Stimulated activated CD4-positive, alpha-beta T cell treated with anti-CD3 and anti-CD28 coated beads, Interleukin-4, amount 100 ng/mL, for 24 hours (primary cell): ENCODE measurements around the gene PLA2G2D.
"Not testable (repeated sequence)": the region's sequence is repeated elsewhere in the genome, so short reads cannot be mapped to it uniquely, and the experiment has no call there.

ENCODE experiments used
- DNase-seq: peaks from one replicate; pipeline ENCODE4 v3.0.0-alpha.2; 2020

Gene PLA2G2D

DNA sequence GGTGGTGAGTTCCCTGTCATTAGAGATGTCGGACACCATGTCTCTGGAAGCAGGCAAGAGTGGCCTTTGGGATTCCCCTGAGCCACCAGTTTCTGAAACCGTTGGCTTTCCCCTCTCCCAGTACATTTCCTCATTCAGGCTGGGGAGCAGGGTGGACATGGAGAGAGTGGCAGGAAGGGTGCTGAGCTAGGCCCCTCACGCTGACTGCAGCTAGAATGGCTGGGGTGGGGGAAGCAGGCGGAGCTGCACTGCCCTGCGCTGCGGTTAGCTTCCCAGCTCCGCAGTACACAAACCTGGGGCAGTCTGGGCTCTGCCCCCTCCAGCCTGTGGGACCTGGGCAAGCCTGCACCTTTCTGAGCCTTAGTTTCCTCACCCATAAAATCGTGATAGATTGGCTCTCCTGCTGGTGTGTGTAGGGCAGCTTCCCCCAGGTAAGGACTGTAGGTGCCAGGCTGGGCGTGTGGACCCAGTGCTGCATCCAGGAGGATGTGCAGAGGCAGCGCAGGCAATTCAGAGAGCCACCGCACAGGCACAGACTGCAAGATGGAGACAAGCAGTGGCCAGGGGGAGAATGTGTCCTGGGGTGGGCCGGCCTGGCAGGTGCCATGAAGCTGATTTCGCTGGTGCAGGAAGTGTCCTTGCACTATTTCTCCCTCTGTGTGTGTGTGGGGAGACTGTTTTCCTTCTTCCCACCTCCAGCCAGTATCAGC lies 22.8 kb upstream of the PLA2G2D start:
- DNase-seq: no peak

DNA sequence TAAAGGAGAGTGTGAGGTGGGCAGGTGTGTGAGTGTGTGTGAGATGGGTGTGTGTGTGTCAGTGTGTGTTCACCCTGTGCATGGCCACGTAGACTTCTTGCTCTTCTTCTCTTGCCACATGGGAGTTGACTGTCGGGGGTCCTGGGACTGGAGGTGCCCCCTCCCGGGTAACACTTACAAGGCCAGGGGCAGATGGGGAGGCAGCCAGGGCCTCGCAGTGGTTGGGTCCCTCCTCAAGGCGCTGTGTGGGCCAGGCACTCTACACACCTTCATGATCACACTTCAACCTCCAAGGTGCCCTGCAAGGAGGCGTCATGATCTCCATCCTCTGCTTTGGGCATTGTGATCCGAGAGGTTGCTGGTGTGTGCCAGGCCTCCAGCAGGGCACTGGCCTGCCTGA lies 22.1 kb upstream of the PLA2G2D start:
- no peak for DNase-seq

DNA sequence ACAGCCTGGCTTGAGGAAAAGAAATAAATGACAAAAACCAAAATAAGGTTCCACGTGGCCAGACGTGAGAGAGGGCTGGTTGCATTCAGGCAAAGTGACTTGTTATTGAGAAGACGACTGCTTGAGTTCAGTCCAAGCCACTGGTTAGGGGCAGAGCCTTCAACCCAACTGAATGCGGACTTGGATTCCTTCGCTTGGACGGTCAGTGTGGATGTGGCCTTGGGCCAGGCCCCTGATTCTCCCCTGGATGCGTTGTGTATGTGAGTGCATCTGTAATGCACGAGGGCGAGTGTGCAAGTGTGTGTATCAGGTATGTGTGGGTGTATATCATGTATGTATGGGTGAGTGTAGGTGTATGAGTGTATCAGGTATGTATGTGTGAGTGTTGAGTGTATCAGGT lies 21.7 kb upstream of the PLA2G2D start:
- DNase-seq: no peak

DNA sequence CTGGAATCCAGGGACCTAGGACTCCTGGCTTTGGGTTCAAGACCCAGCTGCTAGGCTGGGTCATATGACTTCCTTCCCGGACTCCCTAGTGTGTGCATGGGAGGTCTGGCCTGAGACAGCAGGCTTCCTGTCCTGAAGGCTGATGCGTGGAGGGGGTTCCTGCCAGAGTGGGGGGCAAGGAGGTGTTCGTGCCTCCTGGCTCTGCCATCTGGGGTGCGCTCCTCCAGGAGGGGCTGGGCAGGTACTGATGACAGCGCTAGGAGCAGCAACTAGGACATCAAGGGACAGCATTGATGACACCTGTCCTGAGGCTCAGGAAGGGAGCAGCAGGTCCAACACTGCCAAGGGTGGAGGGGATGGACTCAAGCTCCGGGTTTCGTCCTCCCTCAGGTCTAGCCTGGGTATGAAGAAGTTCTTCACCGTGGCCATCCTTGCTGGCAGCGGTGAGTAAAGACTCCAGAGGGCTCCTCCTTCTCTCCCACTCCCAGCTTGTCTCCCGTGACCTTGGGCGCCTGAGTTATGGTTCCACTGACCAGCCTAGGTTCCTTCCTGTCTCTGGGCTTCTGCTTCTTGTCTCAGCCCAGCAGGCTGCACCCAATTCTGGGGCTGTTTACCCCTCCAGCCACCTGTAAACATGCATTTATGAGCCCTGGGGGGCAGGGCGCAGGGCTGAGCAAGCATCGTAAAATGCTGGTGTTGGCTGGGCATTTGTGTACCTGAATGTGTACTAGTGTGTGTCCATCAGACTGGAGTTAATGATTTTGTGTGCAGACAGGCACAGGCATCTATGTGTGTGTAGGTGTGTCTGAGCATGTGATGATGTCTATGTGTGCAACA lies 20.7 kb upstream of the PLA2G2D start:
- no peak for DNase-seq

DNA sequence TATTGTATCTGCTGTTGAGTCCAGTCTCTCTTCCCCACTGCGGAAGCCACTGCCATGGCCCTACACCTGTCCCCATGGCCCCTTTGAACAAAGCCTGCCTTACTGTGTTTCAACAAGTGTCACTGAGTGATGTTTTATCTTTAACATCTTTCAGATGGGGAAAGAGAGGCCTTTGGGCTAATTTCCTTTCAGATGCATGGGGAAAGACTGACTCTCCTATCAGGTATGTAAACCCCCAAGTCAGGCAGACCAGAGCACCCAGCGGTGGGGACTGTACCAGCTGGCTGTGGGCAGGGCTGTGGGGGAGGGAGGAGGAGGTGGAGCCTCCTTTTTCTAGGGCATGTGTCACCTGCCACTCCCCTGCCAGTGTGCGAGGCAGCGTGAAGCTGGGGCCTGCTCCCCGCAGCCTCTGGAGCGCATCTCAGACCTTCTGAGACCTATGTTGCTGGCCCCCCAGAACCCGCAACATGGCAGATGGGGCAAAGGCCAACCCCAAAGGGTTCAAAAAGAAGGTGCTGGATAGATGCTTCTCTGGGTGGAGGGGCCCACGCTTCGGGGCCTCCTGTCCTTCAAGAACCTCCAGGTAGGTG lies 19.7 kb upstream of the PLA2G2D start, which contains the start of gene PLA2G2F:
Gene PLA2G2F (plus strand): TSS at position 363 of the 590 bp plus-strand sequence. CDS start 105 bp downstream, at position 468.
- no peak for DNase-seq

DNA sequence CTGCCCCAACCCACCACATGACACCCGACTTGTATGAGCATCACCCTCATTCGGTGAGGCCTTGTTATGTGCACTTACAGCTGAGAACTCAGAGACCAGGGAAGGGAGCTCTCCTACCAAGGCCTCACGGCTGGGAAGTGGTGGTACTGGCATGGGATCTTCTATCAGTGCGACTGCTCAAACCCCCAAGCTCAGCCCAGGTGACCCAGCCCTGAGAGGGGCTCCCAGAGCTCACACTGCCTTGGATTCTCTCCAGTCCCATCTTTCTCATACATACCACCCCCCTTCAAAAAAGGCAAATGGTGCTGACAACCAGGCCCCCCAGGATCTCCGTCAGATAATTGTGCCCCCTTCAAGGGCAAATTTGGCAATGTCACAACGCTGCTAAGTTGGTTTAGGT lies 19.0 kb upstream of the PLA2G2D start:
- no peak for DNase-seq

DNA sequence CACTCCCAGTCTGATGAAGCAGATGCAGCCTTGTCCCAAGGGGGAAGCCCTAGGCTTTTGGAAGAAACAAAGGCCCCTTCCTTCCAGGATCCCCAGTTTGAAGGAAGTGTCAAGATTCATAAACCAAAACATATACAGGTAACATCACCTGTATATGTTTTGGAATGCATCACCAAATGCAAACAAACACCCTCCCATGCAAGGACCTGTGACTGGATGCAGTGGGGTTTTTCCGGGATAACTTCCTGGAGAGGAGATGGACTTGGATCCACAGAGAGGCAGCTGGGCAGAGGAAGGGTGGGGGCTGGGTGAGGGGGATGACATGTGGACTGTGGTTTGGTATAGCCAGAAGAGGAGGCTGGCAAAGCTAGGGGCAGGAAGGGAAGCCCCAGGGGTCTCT lies 18.3 kb upstream of the PLA2G2D start:
- DNase-seq: no peak

DNA sequence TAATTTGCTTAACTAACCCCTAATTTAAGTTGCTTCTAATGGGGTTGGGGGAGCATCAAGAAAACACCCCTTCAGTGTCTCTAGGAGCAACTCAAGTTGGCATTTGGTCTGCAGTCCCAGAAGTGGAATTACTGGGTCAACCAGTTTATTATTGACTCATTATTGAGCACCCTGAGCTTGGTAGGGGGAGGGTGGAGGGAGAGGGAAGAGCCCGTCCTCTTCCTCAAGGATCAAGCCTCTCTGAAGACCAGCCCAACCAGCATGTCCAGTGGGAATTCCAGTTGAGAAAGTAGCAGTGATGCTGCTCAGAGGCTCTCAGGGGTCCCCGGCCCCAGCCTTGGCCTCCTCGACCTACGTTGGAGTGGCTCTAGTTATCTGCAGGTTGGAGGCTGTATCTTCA lies 17.7 kb upstream of the PLA2G2D start:
- no peak for DNase-seq

DNA sequence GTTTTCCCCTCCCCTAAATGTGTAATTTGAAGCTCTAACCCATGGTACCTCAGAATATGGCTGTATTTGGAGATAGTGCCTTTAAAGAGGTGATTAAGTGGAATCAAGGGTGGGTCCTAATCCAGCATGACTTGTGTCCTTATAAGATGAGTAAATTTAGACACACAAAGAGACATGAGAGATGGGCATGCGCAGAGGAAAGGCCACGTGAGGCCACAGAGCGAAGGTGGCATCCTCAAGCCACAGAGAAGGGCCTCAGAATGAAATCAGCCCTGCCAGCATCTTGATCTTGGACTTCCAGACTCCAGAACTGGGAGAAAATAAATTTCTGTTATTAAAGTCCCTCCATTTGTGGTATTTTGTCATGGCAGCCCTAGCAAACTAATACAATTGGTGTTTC lies 16.9 kb upstream of the PLA2G2D start:
- DNase-seq: no peak

DNA sequence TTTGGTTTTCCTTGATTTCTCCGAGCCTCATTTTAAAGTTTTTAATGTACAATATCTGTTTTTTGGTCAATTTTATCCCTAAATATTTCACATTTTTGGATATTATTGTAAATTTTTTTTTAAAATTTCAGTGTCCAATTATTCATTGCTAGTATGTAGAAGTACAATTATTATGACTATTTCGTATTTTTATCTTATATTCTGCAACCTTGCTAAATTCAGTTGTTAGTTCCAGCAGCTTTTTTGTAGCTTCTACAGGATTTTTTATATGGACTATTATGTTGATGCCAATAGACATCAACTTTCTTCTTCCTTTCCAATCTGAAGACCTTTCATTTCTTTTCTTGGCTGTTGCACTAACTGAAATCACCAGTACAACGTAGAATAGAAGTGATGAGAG lies 15.7 kb upstream of the PLA2G2D start:
- no peak for DNase-seq

DNA sequence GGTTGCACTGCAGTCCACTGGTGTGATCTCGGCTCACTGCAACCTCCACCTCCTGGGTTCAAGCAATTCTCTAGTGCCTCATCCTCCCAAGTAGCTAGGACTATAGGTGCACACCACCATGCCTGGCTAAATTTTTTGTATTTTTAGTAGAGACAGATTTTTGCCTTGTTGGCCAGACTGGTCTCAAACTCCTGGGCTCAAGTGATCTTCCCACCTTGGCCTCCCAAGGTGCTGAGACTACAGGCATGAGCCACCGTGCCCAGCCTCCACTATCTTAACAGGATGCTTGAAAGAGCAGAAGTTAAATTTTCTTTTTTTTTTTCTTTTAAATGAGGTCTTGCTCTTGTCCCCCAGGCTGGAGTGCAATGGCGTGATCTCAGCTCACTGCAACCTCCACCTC lies 11.2 kb upstream of the PLA2G2D start:
- DNase-seq: not testable (repeated sequence)

DNA sequence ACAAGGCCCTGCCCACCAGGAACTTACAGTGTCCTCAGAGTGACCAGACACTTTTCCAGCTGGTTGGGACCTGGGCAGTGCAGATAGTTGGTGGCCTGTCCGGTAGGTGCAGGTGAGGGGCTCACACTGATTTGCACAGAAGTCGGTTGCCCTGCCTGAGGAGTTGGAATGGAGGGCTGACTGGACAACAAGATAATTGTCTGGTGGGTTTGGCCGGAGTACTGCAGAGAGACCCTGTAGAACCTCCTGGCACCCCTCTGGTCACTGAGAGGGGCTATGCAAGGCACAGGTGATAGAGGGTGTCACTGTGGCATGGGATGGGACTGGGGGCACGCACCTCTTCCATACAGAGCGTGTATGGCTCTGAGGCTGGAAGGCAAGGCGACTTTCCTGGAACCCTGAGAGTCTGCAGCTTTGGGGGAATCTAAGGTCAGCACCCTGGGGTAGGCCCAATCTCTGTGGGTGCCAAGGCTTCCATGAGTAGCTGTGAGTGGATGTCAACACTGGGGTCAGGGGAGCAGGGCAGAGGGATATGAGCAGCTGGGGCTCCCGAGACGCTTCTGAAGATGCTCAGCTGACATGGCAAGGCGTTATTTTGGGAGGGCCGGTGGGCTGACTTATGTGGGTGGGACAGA lies 7.6 kb upstream of the PLA2G2D start:
- no peak for DNase-seq

DNA sequence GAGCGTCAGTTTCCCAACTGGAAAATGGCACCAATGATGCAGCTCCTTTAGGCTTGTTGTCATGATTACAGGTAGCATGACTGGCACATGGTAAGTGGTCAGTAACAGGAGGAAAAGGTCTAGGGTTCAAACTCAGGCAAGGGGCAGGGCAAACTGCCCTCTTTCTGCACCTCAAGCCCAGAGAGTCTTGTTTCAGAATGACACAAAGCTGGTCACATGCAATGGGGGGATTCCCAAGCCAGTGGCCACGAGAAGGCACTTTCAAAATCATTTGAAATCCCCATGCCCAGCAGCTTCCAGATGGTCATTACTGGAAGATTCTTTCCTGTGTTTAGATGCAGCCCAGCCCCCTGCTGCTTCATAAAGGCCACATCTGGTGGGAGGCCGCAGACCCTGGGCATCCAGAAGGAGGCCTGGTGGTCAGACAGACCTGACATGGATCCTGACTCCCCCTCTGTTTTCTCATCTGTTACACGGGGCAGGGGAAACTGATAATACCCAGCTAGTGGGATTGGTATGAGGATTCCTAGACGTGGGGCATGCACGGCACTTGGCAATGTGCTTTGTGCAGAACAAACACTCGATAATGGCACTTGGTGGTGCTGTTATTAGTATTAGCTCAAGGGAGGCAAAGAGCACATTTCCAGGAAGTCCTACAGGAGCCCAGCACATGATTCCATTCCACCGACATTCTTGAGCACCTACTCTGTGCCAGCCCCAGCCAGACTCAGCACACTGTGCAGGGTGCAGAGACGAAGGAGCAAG lies 6.9 kb upstream of the PLA2G2D start:
- DNase-seq: no peak

DNA sequence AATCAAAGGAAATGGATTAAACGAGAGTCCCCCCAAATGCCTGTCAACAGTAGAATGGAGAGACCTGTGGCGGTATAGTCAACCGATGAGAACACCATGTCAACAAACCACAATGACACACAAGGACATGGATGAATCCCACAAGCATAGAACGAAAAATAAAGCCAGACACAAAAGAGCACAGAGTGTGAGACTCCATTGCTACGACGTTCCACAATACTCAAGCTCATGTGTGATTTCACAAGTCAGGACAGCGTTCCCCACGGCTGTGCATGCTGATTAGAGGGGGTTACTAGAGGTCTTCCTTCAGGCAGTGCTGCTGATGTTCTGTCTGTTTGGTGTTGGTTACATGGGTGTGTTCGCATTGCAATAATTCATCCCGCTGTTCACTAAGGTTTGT lies 5.8 kb upstream of the PLA2G2D start:
- no peak for DNase-seq

DNA sequence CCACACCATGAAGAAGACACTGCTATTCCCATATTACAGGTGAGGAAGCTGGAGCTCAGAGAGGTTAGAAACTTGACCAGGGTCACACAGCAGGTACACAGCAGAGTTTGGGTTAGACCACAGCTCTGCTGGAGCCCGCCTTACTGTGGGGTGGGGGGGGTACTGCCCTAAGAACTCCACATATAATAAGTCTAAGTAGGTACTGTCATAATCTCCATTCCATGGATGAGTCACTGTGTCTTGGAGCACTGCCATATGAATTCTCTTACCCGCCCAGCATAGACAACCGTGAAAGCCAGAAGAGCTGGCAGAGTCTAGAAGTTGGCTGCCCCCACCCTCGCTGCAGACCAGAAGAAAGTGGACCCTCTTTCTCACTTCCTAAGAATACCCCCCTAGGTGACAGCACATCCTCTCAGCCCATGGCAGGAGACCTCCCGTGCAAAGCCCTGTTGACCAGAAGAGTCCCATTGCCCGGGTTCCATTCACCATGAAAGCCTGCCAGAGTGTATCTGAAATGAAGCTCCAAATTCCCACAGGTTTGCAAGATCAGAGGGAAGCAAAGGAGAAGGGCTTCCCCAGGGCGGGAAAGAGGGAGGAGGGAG lies 5.2 kb upstream of the PLA2G2D start:
- no peak for DNase-seq

DNA sequence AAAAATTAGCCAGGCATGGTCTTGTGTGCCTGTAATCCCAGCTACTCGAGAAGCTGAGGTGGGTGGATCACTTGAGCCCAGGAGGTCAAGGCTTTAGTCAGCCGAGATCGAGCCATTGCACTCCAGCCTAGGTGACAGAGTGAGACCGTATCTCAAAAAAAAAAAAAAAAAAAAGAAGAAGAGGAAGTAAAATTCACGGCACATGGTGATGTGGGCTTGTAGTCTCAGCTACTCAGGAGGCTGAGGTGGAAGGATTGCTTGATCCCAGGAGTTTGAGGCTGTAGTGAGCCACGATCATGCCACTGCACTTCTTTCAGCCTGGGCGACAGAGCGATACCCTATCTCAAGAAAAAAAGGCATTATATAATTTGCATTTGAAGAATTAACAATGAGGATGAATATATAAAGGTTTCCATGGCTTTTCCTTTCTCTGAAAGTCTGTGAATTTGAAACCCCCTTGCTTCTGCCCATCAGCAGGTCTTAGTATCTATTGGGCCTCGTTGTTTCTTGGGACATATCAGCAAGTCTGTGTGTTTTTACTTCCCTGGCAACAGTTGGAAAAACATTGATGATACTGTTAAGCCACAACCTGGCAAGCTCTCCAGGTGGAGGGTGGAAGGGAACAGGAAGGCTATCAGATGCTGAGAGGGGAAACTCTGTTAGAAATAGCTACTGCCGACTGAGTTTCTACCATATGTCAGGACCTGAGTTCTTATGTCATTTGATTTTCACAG lies 4.6 kb upstream of the PLA2G2D start:
- no peak for DNase-seq

DNA sequence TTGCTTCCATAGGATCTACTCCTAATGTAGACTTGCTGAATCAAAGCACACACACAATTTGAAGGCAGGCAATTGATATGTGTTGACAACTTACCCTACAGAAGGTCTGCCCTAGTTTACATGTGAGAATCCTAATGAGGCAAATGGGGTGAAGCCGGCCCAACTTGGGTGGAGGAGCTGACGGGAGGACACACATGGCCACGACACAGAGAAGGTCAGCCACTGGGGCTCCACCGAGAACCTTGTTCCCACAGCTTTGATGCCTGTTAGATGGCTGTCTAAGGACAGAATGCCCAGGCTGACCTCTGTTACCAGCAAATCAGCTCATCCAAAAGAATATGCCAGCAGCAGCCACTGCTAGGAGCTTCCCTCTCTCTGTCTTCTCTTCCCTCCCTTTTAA lies 1.5 kb upstream of the PLA2G2D start:
- DNase-seq: no peak

DNA sequence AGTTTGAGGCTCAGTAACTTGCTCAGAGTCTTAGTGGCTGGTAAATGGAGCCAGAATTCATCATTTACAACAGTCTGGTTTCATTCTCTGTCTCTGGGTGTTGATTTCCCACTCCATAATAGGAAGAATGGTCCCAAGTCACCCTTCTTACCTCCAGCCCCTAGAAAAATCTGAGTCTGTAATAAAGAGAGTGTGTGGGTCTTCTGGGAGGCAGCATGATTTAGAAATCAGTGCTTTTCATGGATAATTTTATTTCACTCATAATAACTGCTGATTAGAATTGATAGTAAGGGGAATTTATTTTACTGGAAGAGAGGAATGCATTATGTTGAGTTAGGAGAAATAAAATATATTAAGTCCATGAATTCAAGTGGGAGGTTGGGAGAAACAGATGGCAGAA lies 2.1 kb downstream of the PLA2G2D start:
- no peak for DNase-seq

DNA sequence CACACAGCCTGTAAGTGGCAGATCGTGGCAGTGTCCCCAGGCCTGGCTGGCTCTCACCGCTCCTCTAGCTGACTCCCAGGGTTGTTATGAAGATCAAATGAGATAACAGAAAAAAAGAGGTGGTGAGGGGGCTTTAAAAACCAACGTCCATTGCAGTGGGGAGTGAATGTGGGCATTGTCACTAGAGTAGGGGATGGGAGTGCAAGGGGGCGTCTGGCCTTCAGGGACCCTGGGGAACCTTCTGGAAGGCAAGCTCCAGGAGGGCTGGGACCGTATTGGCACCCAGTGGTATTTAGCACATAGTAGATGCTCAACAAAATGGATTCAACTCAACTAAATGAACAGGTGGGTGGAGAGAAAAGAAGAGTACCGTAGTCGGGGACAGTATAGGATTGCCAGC lies 3.4 kb downstream of the PLA2G2D start:
- no peak for DNase-seq

DNA sequence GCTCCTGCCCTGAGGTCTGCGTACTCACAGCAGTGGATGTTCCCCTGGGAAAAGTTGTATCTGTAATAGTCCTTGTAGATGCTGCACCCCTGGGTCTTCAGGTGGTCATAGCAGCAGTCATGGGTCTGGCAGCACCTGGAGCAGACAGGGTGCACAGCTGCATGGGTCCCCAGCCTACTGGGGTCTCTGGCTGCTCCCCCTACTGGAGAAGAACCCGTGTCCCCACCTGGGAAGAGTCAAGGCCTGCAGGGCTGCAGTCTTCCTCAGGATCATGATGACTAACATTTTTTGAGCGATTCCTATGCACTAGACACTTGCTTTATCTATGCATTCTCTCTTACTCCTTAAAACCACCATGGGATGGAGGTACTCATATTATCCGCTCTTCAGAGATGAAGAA lies 3.9 kb downstream of the PLA2G2D start:
- DNase-seq: no peak

DNA sequence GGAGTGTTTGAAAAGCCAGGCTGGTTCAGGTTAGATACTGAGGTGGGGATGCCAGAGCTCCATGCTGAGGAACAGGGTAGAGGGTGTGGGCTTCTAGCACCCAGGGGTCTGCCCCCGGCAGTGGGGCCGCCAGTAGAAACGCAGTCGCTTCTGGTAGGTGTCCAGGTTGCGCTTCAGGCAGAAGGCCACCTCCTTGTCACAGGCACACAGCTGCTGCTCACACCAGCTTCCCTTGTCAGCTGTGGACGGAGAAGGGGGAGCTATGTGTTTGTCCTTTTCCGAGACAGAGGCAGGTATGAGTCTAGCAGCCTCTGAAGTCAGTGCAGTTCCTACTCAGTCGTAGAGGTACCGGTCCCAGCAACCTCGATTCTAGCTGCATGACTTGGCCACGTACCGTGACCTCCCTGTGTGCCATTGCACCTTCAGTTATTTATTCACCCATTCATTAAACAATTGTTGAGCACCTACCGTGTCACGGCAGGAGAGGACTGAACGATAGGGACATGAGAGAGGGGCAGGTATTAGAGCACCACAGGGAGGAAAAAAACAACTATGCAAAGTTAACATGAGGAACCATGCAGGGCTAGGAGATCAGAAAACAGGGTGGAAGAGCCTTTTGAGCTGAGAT lies 5.2 kb downstream of the PLA2G2D start:
- DNase-seq: no peak
